HG03571 (cell line): ENCODE data around the gene COA3.

Experiments
- ATAC-seq: cut with Tn5 transposase; IDR thresholded peaks from one replicate; pipeline ENCODE4 v1.9.1; 2021; ENCODE audit not compliant: unreplicated experiment

Gene COA3

GRCh38 chr17:42754782-42755181, 43.7 kb downstream of the COA3 start:
- ATAC-seq: no peak

- ATAC-seq: no peak
Measured at GRCh38 chr17:42751628-42752027, 46.9 kb downstream of the COA3 start.

GRCh38 chr17:42750739-42751344, 47.7 kb downstream of the COA3 start:
- no peak for ATAC-seq

DNA sequence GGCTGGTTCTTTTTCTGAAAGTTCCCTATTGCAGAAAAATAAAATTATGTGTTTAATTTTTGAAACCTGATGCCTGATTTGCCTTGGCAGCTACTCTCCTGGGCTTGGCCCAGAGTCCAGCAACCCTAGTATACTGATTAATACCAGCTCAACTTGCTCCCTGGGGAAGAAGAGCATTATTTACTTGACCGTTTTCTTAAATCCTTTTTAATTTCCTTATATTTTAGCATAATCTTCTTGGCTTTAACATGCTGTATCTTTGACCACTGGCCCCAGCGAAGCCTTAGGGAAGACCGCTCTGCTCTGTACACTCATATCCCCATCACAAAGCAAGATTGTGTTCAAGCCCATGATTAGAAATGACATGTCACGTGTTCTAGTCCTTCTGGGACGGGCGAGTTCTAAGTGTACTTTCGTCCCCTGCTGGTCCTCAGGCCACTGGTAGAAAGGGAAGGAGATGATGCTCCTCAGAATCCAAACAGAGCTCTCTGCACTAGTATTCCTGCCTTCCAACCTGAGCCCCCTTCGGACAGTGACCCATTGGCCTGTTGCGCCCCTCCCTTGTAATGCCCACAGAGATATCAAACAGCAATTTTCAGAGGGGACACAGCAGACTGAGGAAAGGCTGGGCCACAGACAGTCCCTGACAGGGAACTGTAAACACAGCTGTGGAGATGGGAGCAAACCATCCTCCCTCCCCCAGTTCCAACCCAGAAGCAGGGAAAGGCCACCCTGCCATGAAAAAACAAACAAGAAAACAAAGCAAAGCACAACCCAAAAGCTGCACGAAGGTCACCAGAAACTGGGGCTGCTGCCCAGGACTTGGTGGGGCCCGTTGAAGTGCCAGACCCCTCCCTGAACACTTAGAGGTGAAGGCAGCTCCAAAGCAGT, 49.4 kb downstream of the COA3 start:
- no peak for ATAC-seq

DNA sequence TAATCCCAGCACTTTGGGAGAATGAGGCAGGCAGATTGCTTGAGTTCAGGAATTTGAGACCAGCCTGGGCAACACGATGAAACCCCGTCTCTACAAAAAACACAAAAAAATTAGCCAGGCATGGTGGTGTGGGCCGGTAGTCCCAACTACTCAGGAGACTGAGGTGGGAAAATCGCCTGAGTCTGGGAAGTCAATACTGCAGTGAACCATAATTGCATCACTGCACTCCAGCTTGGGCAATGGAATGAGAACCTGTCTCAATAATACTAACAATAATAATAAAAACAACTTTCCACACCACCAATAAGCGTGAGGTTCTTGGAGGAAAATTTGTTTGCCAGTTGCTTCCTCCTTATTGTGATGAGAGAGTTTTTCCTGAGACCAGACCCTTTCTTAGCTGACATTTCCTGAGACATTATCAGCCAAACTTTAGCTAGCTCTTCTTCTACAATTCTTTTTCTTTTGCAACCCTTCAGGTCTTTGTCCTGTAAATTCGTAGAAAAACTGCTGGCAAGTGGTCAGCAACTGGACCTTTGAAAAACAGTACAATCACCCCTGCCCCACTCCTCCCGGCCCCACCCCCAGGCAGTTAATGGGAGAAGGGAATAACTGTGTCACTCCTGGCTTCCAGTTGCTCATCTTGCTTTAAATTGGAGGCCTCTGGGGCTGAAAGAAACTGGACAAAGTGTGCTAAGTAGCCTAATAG, 50.1 kb downstream of the COA3 start:
- no peak for ATAC-seq
